Measurements from ENCODE around the gene TRAK1. TPM values are rescaled to one million over a fixed set of nuclear protein-coding genes. Genes with fewer than 3 reads are reported as not detected.

The TRAK1 gene
- total and polyA plus RNA-seq, 10 of the 15 experiments (the other 5 are each of a cell fraction or from before 2014, with no cell fraction given) = 6.6 to 46.2 (median 23.7) TPM

DNA sequence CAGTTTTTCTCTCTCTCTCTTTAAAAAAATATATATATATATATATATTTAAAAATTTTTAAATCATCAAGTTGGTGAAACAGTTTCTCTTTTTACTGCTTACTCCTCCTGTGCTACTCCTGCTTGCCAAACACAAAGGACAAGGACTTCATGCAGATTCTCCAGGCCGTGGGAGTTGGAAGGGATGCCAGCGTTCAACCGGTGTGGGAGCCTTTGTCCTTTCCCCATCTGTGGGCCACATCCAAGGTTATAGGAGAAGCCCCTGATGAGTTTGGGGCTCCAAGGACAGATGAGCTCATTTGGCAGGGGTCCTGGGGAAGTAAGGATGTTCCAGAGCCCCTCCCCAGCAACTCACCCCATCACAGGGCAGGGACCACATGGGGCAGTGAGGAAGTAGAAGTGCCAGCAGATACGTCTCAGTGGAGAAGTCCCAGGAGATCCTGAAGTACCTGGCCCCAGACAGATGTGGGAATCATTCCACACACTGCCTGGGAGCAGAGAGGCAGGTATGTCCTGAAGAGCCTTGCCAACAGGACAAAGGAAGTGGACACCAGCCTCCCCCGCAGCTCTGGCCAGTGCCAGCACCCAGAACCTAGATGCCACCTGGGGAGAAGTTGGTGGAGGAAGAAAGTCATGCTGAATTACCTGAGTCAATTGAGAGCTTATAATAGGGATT, 138.2 kb downstream of the TRAK1 start:
- POLR2A ChIA-PET = no interaction called here
- Histone ChIP-seq H3K9me3 (replicated peaks; ENCODE audit: control insufficient read depth, insufficient read depth, low read length) (no peaks in the 10 kb centered on the region; the same call in 2 of the 3 replicates), H4K20me1 (ENCODE audit: control insufficient read depth, insufficient read depth) (no peaks in the 10 kb centered on the region), H3K36me3 (ENCODE audit: control insufficient read depth in 2 of 2, insufficient read depth in 2 of 2, low read length in 1 of 2) (no peaks in the 10 kb centered on the region; a peak in 1 of 4 replicates), H3K4me2 (ENCODE audit: control insufficient read depth, insufficient read depth) (no peak overlapping the region), H3K4me1 (ENCODE audit: control insufficient read depth, insufficient read depth, low read length) (peaks cover 3% of the 10 kb centered on the region; the same call in 1 of the 2 replicates), H3K9ac (ENCODE audit: control insufficient read depth, insufficient read depth, low read length) (no peak overlapping the region), H3K27me3 (replicated peaks in 1 of 2; ENCODE audit: control insufficient read depth in 2 of 2, insufficient read depth in 2 of 2, low read length in 1 of 2) (no peaks in the 10 kb centered on the region), H3K79me2 (ENCODE audit: control insufficient read depth, insufficient read depth, low read length) (no peaks in the 10 kb centered on the region), H3K4me3 (no peak overlapping the region), H3K27ac (ENCODE audit: control insufficient read depth, insufficient read depth) (no peak overlapping the region), H2AFZ (ENCODE audit: control insufficient read depth, low read depth, low read length) (no peak overlapping the region)
- FAIRE-seq (no peak), DNase-seq (ENCODE audit: low read depth, low spot score) (no peak), ATAC-seq (no peak)
- no peak for TF ChIP-seq ATF7 (IDR thresholded peaks at IDR 0.05; ENCODE audit: low read depth)
- TF ChIP-seq POLR2AphosphoS5 (IDR thresholded peaks at IDR 0.05; ENCODE audit: low read length) = 0 out of 2 replicates have a peak, but pooled peaks have one; percentile 28
- TF ChIP-seq CBFB (IDR thresholded peaks at IDR 0.05; ENCODE audit: low read depth) = no peak
- no peak for TF ChIP-seq DPF2 (IDR thresholded peaks at IDR 0.05)
- TF ChIP-seq, protein P1, sequence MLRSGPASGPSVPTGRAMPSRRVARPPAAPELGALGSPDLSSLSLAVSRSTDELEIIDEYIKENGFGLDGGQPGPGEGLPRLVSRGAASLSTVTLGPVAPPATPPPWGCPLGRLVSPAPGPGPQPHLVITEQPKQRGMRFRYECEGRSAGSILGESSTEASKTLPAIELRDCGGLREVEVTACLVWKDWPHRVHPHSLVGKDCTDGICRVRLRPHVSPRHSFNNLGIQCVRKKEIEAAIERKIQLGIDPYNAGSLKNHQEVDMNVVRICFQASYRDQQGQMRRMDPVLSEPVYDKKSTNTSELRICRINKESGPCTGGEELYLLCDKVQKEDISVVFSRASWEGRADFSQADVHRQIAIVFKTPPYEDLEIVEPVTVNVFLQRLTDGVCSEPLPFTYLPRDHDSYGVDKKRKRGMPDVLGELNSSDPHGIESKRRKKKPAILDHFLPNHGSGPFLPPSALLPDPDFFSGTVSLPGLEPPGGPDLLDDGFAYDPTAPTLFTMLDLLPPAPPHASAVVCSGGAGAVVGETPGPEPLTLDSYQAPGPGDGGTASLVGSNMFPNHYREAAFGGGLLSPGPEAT (IDR thresholded peaks at IDR 0.05; ENCODE audit: low read depth) = no peak
- no peak for TF ChIP-seq POLR2A (IDR thresholded peaks at IDR 0.05; ENCODE audit: low read depth, low read length)
- TF ChIP-seq CREB1 (IDR thresholded peaks at IDR 0.05; ENCODE audit: low read depth) = no peak
- RAD21 ChIA-PET (ENCODE audit: unreplicated experiment) = interaction anchor here (1.0 to 1.7 kb wide), 4 partner anchors 18 to 214 kb away, joined by 4 to 7 read pairs (median 6); no protein-coding TSS in a partner anchor
- CTCF ChIA-PET = interaction anchor here (1.0 to 1.9 kb wide), 11 partner anchors 14 to 332 kb away, joined by 3 to 15 read pairs (median 4); no protein-coding TSS in a partner anchor
- 88% methylated on average over 5 of the region's 5 CpGs for WGBS (ENCODE audit: insufficient coverage, insufficient replicate concordance, low lambda C conversion rate, missing lambda C conversion rate)
- SMC1A ChIA-PET (ENCODE audit: uncharacterized antibody, unreplicated experiment) = interaction anchor here (0.8 to 1.8 kb wide), 7 partner anchors 14 to 319 kb away, joined by 3 to 7 read pairs (median 4); no protein-coding TSS in a partner anchor
- intact Hi-C loops (cut with micrococcal nuclease; ENCODE audit: unreplicated experiment) (loop anchor here (5.0 kb wide), 1 partner anchor 337 kb away; no protein-coding TSS in a partner anchor), in situ Hi-C loops (cut with MboI) (loop anchor here (5.0 to 10.0 kb wide), 2 partner anchors 107 to 335 kb away; no protein-coding TSS in a partner anchor)
- no TSS peak for BruUV-seq (replicated peaks)

Data from GM12878 (cell line).